ENCODE data around the gene PUDP.
"Not testable (repeated sequence)": the region's sequence is repeated elsewhere in the genome, so short reads cannot be mapped to it uniquely, and the experiment has no call there.

The PUDP gene

DNA sequence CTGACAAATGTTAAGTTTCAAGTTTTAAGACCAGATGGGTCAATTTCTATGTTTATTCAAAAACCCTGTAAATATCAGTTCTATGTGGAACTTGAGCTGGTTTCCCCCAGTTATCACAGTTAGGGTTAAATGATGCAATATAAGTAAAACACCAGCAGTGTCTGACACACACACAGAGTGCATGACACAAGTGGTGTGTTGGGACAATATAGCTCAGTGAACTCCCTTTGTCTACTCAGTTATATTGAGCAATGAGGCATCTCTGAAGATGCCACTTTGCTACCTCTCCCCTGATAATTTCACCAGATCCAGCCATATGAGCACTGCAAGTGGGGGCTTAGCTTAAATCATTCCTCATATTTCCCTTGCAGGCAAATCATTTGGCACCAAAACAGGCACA, 140.6 kb downstream of the PUDP start:
- H3K4me3 ChIP-seq (ENCODE audit: low read depth, low read length); H3K36me3 ChIP-seq (ENCODE audit: insufficient read depth, low read length); H2AFZ ChIP-seq (ENCODE audit: low read length, unreplicated experiment); H3K4me1 ChIP-seq (ENCODE audit: control insufficient read depth, insufficient read depth, low read length, unreplicated experiment); H3K27me3 ChIP-seq (ENCODE audit: insufficient read depth, low read length); H3K79me2 ChIP-seq (ENCODE audit: control insufficient read depth, insufficient read depth, low read length, unreplicated experiment); H3K27ac ChIP-seq (ENCODE audit: low read depth, low read length): not testable (repeated sequence)
